Thyroid gland (tissue), 4 donors: ENCODE measurements around the gene PLXNA4. TPM values are rescaled to one million over a fixed set of nuclear protein-coding genes. Genes with fewer than 3 reads are reported as not detected.

ENCODE experiments used
- DNase-seq, 2 donors: peaks; one replicate each; pipeline ENCODE4 v3.0.0-alpha.2; 2019
- H3K27ac ChIP-seq, 3 donors: fragments of 200-600 bp; sonication (generic); 1 replicate in 2 of 3; 2 replicates in 1 of 3; pipeline ENCODE4 v1.5.1; 2016 to 2019; ENCODE audit warnings: mild to moderate bottlenecking in 1 of 3, moderate library complexity in 1 of 3
- H3K27me3 ChIP-seq: fragments of 200-600 bp; sonication (generic); one replicate; pipeline ENCODE4 v1.5.1; 2019
- H3K36me3 ChIP-seq, 2 donors: fragments of 200-600 bp; sonication (generic); one replicate each; pipeline ENCODE4 v1.5.1; 2016 to 2019
- H3K4me1 ChIP-seq, 2 donors: fragments of 200-600 bp; sonication (generic); one replicate each; pipeline ENCODE4 v1.5.1; 2017 to 2019
- H3K4me3 ChIP-seq, 3 donors: fragments of 200-600 bp; sonication (generic); replicated peaks in 1 of 3; 1 replicate in 2 of 3; 2 replicates in 1 of 3; pipeline ENCODE4 v1.5.1; 2016; ENCODE audit warnings: mild to moderate bottlenecking in 1 of 3
- H3K9me3 ChIP-seq: fragments of 200-600 bp; sonication (generic); one replicate; pipeline ENCODE4 v1.5.1; 2017
- POLR2A ChIP-seq, 2 donors: fragments of 450-650 bp; IDR thresholded peaks; one replicate each; pipeline ENCODE4 v1.6.1; 2017; ENCODE audit warnings: antibody characterized with exemption in 2 of 2, mild to moderate bottlenecking in 2 of 2, moderate library complexity in 1 of 2
- WGBS, 2 donors: methylation state at CpG; one replicate each; pipeline ENCODE4 v1.1.5; 2017; 5-methylcytosine and 5-hydroxymethylcytosine counted together
- intact Hi-C: fragments of 100-400 bp; cut with DNase I; formaldehyde crosslinking; loops from one replicate; pipeline ENCODE4 v1.15.1; 2023
- total RNA-seq, 4 donors: library from RNA; depleted of rRNA; stranded (reverse); fragments of >200 nt; gene quantifications; one replicate each; pipeline ENCODE4 v1.2.3, GENCODE V29; 2016
- TF ChIP-seq, protein P1 (sequence below), 6 experiments: fragments of 200-600 bp in 3 of 6; fragments of 450-650 bp in 3 of 6; sonication (generic) in 3 of 6; IDR thresholded peaks; one replicate each; pipeline ENCODE4 v1.5.1; 2016 to 2019; ENCODE audit warnings: antibody characterized with exemption in 6 of 6, mild to moderate bottlenecking in 2 of 6, inconsistent platforms in 1 of 6, moderate library complexity in 1 of 6

The PLXNA4 gene
- total RNA-seq, 4 donors from 2014 or later = 1.3 to 8.3 (median 2.4) TPM

DNA sequence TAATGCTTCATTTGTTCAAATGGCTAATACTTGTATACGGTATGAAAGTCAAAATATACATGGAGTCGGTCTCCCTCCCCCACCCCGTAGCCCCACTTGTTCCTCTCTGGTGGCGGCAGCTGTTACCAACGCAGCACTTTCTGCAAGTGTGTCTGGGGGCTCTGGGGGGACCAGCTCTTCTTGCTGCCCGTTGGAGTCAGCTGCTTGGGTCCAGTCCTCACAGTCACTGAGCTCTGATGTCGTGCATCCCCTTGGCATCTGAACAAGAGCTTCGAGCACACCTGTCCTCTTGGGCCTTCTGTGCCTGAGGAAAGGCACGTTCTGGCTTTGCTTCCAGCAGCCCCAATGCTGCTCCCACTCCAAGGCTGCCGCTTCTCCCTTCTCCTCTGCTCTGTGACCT lies 493.1 kb downstream of the PLXNA4 start:
- no peaks in the 10 kb centered on the region for H3K36me3 ChIP-seq
- no peak overlapping the region for H3K4me3 ChIP-seq
- 59% methylated on average over 10 of the region's 10 CpGs for WGBS, 2 donors
- no peaks in the 10 kb centered on the region for H3K9me3 ChIP-seq
- no peaks in the 10 kb centered on the region for H3K27me3 ChIP-seq
- no peak overlapping the region for H3K27ac ChIP-seq
- H3K4me1 ChIP-seq = peaks cover 15 to 24% of the 10 kb centered on the region in 2 donors
- intact Hi-C loops = no loop called here
- DNase-seq = no peak
- no peak for TF ChIP-seq POLR2A (IDR thresholded peaks at IDR 0.05)
- TF ChIP-seq, protein P1, sequence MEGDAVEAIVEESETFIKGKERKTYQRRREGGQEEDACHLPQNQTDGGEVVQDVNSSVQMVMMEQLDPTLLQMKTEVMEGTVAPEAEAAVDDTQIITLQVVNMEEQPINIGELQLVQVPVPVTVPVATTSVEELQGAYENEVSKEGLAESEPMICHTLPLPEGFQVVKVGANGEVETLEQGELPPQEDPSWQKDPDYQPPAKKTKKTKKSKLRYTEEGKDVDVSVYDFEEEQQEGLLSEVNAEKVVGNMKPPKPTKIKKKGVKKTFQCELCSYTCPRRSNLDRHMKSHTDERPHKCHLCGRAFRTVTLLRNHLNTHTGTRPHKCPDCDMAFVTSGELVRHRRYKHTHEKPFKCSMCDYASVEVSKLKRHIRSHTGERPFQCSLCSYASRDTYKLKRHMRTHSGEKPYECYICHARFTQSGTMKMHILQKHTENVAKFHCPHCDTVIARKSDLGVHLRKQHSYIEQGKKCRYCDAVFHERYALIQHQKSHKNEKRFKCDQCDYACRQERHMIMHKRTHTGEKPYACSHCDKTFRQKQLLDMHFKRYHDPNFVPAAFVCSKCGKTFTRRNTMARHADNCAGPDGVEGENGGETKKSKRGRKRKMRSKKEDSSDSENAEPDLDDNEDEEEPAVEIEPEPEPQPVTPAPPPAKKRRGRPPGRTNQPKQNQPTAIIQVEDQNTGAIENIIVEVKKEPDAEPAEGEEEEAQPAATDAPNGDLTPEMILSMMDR (IDR thresholded peaks at IDR 0.05) = no peak

DNA sequence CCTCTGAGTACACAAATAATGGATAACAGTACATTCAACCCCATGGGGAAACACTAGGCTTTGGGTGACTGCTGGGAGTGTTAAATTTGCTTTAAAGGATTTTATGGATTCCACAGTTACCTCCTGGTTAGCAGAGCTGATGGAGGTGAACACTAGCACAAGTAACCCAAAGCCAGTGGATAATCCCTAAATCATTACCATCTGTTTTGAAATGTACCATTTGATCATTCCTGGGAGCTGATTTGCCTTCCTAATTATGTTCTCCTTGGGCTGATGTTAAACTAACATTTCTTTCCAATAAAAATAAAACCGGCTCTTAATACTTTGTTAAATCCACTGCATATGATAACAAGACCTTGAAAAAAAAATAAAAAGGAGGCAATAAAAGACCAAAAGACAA lies 493.9 kb downstream of the PLXNA4 start:
- no peak for TF ChIP-seq POLR2A (IDR thresholded peaks at IDR 0.05)
- TF ChIP-seq, protein P1 (IDR thresholded peaks at IDR 0.05) = no peak
- intact Hi-C loops = no loop called here
- WGBS, 2 donors = 17 to 23% methylated on average over 1 of the region's 1 CpG
- Histone ChIP-seq H3K27ac (no peak overlapping the region), H3K4me3 (no peak overlapping the region), H3K36me3 (no peaks in the 10 kb centered on the region), H3K4me1 (peaks cover 15 to 24% of the 10 kb centered on the region in 2 donors), H3K27me3 (no peaks in the 10 kb centered on the region), H3K9me3 (no peaks in the 10 kb centered on the region)
- no peak for DNase-seq

DNA sequence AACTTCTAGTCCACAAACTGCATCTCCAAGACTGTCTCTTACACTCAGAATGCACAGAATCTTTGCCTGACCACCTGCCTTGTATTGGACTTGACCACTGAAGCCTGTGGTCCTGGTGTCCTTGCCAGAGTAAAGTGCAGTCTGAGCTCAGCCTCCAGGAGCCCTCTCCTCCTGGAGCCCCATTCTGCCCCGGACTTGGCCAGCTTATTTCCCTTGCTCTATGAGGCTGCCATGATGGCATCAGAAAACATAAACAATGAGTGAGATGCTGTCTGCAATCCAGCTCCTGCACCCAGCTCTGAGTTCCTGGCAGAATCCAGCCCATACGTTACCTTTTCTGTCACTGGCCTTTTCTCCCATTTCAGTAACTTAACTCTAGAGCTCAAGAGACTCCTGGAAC lies 494.6 kb downstream of the PLXNA4 start:
- TF ChIP-seq POLR2A (IDR thresholded peaks at IDR 0.05) = no peak
- TF ChIP-seq, protein P1 (IDR thresholded peaks at IDR 0.05) = no peak
- 79 to 90% methylated on average over 2 of the region's 2 CpGs for WGBS, 2 donors
- no peak overlapping the region for H3K27ac ChIP-seq

DNA sequence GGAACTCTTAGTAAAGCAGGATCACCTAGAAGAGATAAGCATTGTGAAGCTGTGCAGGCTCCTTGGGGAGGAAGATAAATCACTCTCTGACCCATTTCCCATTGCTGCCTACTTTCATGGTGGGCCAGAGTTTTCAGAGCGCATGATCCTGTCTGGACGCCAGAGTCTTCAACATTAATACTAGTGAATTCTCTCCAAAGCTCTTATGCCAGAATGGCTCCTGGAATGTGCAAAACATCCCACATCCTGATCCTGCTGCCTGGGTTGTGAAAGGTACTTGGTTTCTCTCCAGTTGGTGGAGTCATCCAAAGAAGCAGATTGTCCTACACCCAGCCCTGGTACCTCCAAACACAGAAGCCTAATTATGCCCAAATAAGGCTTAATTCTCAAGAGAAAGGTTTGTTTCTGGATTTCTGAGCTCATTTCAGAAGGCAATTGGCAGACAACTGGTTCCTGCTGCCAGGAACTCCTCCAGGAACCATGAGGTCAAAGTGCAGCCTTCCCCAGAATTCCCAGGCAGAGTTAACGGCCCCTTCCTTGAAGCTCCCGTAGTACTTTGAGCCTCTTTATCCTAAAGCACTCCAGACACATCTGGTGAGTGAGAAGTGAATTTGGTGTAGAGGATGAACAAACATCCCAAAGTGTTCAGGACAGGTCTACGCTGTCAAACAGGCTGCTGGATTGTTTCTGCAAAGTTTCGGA lies 495.2 kb downstream of the PLXNA4 start:
- Histone ChIP-seq H3K36me3 (no peaks in the 10 kb centered on the region), H3K27ac (no peak overlapping the region), H3K27me3 (no peaks in the 10 kb centered on the region), H3K4me1 (peaks cover 15 to 24% of the 10 kb centered on the region in 2 donors), H3K9me3 (no peaks in the 10 kb centered on the region), H3K4me3 (no peak overlapping the region)
- 67 to 73% methylated on average over 6 of the region's 6 CpGs for WGBS, 2 donors
- TF ChIP-seq, protein P1 (IDR thresholded peaks at IDR 0.05) = no peak
- no peak for TF ChIP-seq POLR2A (IDR thresholded peaks at IDR 0.05)
- DNase-seq = no peak
- intact Hi-C loops = no loop called here

More for the DNA sequence above, 494.6 kb downstream of the PLXNA4 start:
- intact Hi-C loops = no loop called here
- Histone ChIP-seq H3K9me3 (no peaks in the 10 kb centered on the region), H3K27me3 (no peaks in the 10 kb centered on the region), H3K4me3 (no peak overlapping the region), H3K4me1 (peaks cover 15 to 24% of the 10 kb centered on the region in 2 donors), H3K36me3 (no peaks in the 10 kb centered on the region)
- no peak for DNase-seq

DNA sequence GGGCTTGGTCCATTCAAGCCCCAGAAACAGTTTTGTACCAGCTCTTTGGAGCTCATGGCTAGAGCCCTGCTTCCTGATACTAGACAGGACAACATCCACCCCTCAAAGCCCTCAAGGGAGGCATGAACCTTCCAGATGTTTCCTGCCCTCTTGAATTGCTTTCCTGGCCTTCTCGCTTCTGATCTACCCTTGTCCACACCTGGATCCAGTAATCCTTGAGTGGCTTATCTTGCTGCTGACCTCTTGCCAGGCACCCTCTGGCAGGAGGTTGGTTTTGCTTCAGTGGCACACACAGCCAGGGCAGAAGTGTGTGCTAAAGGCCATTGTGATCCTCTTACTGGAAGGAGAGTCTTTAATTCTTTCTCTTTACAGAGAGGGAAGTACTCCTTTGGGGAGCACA lies 495.8 kb downstream of the PLXNA4 start:
- Histone ChIP-seq H3K4me1 (peaks cover 15 to 24% of the 10 kb centered on the region in 2 donors), H3K36me3 (no peaks in the 10 kb centered on the region), H3K27me3 (no peaks in the 10 kb centered on the region), H3K9me3 (no peaks in the 10 kb centered on the region), H3K4me3 (no peak overlapping the region), H3K27ac (no peak overlapping the region)
- WGBS, 2 donors = 27 to 29% methylated on average over 1 of the region's 1 CpG
- DNase-seq = peak; percentile 45 to 50
- intact Hi-C loops = no loop called here
- no peak for TF ChIP-seq POLR2A (IDR thresholded peaks at IDR 0.05)
- TF ChIP-seq, protein P1 (IDR thresholded peaks at IDR 0.05) = no peak
